AG20443 (cell line): ENCODE results near the gene RNF144A.
"Not testable (repeated sequence)": the region's sequence is repeated elsewhere in the genome, so short reads cannot be mapped to it uniquely, and the experiment has no call there.

Source experiments
- DNase-seq: peaks from one replicate; pipeline ENCODE4 v3.0.0; 2012; ENCODE audit warnings: low spot score, mixed read lengths

Gene RNF144A

DNA sequence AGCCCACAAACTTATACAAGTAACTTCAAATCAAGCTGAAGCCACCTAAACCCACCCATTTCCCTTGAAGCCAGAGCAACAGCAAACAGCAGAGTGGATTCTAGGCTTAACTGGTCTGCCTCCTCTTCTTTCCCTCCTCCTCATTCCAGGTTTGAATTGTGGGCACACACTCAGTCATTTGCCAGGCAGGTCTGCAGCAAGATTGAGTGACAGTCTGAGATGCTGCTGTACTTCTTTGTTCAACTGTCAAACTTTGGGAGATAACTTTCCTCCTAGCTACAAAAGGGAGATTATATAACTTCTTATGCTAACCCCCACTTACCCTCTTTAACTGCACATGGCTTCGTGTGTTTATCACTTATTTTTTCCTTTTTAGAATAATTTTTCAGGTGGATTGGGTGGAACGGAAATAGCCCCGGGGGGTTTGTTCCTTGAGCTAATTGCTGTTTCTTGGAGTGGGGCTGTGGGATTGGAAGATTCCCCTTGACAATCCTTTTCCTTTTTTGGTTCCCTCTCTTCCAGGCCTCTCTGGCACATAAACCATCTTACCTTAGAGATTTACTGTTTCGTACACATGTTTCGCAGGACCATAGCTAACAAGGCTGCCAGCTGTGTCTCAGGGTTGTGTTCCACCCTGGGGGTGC is 55.0 kb downstream of the RNF144A start:
- no peak for DNase-seq

GRCh38 chr2:6973895-6974545 is 56.8 kb downstream of the RNF144A start:
- no peak for DNase-seq

- DNase-seq = no peak
Observed at GRCh38 chr2:6975988-6976387, 58.8 kb downstream of the RNF144A start.

- no peak for DNase-seq
Observed at GRCh38 chr2:6977113-6977741, 60.0 kb downstream of the RNF144A start.

GRCh38 chr2:6977786-6978185 is 60.6 kb downstream of the RNF144A start:
- no peak for DNase-seq

DNA sequence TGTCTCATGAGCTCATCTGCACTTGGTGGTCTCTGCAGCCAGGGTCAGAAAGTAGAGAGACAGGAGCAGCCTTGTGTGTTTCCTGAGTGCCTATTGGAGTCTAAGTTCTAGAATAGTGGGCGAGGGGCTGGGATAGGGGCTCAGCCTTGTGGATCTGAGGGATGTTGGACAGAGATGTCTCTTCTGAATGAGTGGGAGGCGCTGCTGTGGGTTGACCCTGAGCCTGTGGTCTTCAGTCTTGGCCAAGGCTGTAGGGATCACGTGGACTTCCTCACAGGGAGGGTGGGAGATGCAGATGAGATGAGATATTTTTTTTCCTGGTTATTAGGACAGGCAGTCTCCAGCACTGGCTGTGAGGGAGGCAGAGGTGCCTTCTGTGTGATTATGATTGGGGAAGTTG is 61.8 kb downstream of the RNF144A start:
- no peak for DNase-seq

- DNase-seq = no peak
Observed at GRCh38 chr2:6982449-6982848, 65.2 kb downstream of the RNF144A start.

- DNase-seq = no peak
Observed at GRCh38 chr2:6982934-6983589, 65.8 kb downstream of the RNF144A start.

DNA sequence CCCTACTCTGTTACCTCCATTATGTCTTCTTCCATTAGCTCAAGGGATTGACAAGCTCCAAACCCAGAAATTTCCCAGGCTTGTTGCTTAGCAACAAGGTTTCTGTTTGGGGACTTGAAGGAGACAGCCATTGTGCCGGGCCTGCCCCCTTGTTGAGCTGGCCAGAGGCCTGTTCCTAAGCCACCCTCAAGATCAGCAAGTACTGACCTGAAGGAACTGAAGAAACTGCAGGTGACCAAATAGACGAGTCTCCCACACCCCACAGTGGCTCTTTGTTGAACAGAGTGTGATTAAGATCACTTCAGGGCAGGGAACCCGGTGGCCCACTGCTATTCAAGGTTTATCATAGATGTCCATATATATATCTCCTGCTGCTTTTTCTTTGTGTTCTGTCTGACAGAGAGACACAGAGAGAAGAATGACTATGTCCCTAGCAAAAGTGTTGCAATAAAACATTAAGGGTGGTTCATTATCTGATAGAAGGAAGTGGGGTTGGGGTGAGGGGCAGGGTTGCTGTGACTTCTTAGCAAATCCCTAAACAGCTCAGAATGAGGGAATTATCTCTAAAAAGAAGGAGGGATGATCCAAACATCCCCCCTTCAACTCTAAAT is 69.2 kb downstream of the RNF144A start:
- DNase-seq = no peak

DNA sequence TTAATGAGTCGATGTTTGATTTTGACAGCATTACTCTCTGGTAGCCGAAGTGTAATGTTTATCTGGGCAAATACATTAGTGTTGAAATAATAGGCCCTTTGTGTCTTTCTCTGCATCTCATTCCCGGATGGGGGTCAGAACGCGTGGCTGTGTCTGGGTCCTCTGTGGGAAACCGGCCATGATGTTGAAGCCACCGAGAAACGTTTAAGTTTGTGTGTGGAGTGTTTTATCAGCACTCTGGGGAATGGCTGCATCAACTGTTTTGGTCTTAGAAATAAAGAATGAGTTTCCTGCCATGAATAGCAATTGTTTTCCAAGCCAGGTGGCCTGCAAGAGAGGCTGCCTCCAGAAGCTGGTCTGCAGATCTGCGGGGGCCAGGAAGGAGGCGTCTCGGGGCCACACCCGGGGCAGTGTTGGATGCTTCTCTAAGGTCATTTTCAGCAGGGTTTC is 69.7 kb downstream of the RNF144A start:
- no peak for DNase-seq

GRCh38 chr2:6990871-6991270 is 73.7 kb downstream of the RNF144A start:
- no peak for DNase-seq

DNA sequence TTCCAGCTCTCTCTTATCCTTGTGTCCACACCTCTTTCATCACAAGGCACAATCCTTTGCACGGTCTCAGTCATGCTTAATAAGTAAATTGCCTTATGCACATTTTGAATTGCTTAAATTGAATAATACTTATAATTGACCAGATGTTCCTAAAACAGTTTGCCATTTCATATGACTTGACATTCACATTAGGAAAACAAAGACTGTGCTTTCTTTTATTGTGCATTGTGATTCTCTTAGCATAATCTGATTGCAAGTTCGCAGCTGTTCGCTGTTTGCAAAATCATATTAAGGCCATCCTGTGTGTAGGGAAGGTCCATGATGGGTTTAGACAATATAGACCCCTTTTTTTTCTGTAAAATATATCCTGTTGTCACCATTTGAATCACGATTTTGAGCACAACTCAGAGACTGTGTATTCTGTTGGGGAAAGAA is 75.6 kb downstream of the RNF144A start:
- DNase-seq = no peak

DNA sequence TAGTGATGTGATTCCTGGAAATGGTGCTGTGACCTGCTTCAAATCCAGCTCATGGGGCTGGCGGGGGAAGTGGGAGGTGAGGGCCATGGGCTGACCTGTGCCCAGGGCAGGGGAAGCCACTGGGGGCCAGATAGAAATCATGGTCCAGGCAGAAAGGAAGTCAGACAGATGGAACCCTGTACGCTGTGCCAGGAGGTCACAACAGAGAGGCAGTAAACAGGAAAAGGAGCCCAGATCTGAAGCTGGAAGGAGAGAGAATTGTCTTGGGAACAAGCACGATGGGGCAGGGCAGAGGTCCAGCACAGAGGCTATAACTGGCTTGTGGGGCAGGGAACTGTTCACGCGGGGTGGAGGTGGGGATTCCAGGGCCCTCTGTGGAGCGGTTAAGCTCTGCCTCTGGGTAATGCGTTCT is 76.0 kb downstream of the RNF144A start:
- no peak for DNase-seq

GRCh38 chr2:6993936-6994335 is 76.7 kb downstream of the RNF144A start:
- no peak for DNase-seq

DNA sequence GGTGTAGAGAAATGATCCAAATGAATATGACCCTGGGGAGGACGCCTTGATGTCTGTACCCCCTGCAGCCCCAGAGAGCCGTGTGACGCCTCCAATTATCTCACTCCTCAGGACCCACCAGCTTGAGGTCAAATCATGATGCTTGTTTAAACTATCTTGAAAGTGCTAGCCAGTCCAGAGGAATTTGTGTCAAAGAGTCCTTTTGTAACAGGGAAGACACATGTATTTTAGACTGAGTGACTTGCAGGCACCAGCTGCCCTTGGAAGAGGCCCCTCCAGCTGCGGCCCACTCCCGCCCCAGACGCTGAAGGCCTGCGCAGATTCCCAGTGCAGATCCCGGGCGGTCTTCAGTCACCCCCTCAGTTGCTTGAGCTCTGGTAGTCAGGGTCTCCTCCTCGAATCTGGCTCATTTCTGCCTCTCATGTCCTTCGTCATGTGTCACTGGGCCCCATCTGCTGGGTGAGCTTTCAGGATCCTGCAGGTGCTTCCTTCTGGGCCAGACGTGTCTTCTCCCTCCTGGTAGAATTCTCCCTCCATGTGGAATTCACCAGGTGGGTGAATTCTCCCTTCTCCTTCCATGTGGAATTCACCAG is 77.4 kb downstream of the RNF144A start:
- DNase-seq = no peak

DNA sequence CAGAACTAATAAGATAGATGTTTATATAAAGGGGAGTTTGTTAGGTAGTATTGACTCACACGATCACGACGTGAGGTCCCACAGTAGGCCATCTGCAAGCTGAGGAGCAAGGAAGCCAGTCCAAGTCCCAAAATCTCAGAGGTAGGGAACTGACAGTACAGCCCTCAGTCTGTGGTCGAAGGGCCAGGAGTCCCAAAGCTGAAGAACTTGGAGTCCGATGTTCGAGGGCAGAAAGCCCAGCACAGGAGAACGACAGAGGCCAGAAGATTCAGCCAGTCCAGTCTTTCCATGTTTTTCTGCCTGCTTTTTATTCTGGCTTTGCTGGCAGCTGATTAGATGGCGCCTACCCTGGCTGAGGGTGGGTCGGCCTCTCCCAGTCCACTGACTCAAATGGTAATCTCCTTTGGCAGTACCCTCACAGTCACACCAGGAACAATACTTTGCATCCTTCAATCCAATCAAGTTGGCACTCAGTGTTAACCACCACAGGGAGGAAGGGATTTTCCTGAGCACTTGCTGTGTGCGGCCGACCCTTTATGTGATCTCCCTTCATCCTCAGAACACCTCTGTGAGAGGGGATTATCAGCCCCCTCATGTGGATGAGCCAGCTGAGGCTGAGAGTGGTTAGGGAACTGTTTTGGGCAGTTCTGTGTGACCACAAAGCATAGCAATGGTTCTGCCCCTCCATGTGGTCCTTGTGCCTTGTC is 78.3 kb downstream of the RNF144A start:
- no peak for DNase-seq

DNA sequence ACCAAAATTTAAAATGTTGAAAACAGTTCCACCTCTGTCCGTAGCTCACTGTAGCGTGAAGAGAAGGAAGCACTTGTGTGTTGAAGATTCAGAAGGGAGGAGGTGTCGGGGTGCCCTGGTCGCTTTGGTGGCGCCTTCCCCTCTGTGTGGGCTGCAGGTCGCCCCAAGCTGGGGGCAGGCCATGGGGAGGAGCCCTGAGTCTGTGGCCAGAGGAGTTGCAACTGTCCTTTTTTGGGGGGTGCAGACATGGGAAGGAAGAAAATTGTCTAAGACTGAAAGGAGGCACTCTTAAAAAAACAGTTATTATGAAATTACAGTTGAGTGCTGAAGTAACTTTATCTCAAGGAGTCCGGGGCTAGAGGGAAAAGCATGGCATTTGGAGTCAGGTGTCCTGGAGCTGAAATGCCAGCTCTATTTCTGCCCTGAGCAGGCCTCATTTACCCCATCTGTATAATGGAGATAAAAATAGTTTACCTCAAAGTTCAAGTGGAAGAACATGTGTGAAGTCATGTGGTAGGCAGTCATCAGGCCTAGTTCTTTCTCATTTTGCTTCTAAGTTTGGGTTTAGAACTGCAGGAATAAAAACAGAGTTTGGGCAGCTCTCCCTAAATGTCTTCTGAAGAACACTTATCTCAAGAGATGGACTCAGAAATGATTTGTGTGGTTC is 82.1 kb downstream of the RNF144A start:
- DNase-seq = no peak

GRCh38 chr2:7001395-7001794 is 84.2 kb downstream of the RNF144A start:
- not testable (repeated sequence) for DNase-seq

DNA sequence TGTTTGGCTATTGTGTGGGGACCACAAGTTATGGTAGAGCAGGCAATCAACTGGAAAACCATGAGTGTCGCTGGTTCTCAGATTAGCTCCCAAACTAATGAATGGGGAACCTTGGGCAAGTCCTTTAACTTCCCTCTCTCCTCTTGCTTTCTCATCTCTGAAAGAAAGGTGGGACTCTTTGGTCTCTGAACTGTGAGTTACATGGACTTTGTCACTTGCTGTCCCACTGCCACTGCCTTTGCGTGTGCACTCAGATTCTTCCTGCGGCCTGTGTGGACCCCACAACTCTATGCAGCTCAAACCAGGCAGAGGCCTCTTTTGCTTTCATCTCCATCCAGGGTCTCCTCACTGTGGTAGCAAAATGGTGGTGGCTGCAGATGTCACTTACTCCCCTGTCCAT is 86.7 kb downstream of the RNF144A start:
- DNase-seq = no peak

- no peak for DNase-seq
Observed at GRCh38 chr2:7004636-7005035, 87.4 kb downstream of the RNF144A start.

GRCh38 chr2:7007488-7007845 is 90.3 kb downstream of the RNF144A start:
- DNase-seq = no peak
